Amygdala (tissue), 56 donors: ENCODE results near the gene ZNF423.
"Not testable (repeated sequence)": the region's sequence is repeated elsewhere in the genome, so short reads cannot be mapped to it uniquely, and the experiment has no call there.

Experiments
- DNase-seq, 56 donors: peaks; one replicate each; lab custom pipeline; 2025; lab: John Stamatoyannopoulos, UW

ZNF423 gene

GRCh38 chr16:49855822-49856671, at the start of gene ZNF423:
TSS of gene ZNF423 (minus strand) at chr16:49856112. CDS start at chr16:49855774, 338 bp downstream.
- no peak for DNase-seq

GRCh38 chr16:49904348-49905062, 48.6 kb upstream of the ZNF423 start:
- DNase-seq, result no peak

GRCh38 chr16:49902908-49903307, 47.0 kb upstream of the ZNF423 start:
- DNase-seq, result no peak

GRCh38 chr16:49901711-49902110, 45.8 kb upstream of the ZNF423 start:
- DNase-seq, result no peak

GRCh38 chr16:49900875-49901274, 45.0 kb upstream of the ZNF423 start:
- no peak for DNase-seq

- no peak for DNase-seq
Measured at GRCh38 chr16:49899991-49900695, 44.2 kb upstream of the ZNF423 start.

GRCh38 chr16:49896447-49896964, 40.6 kb upstream of the ZNF423 start:
- no peak for DNase-seq

- no peak for DNase-seq
Measured at GRCh38 chr16:49890876-49891275, 35.0 kb upstream of the ZNF423 start.

- no peak for DNase-seq
Measured at GRCh38 chr16:49889725-49890397, 33.9 kb upstream of the ZNF423 start.

- DNase-seq, result no peak
Measured at GRCh38 chr16:49886554-49887094, 30.7 kb upstream of the ZNF423 start.

- no peak for DNase-seq
Measured at GRCh38 chr16:49884033-49885015, 28.4 kb upstream of the ZNF423 start.

- no peak for DNase-seq
Measured at GRCh38 chr16:49883076-49884014, 27.4 kb upstream of the ZNF423 start.

GRCh38 chr16:49881890-49882289, 26.0 kb upstream of the ZNF423 start:
- DNase-seq, result no peak

GRCh38 chr16:49878540-49878939, 22.6 kb upstream of the ZNF423 start:
- DNase-seq, result not testable (repeated sequence)

- peak in 9 of 56 donors; percentile 1 to 43 (median 8) for DNase-seq
Measured at GRCh38 chr16:49876716-49877129, 20.8 kb upstream of the ZNF423 start.

- DNase-seq, result no peak
Measured at GRCh38 chr16:49875806-49876715, 20.1 kb upstream of the ZNF423 start.
